Cardiac muscle cell (in vitro differentiated cells and primary cell): ENCODE results near the gene GRIP1. TPM values are rescaled to one million over a fixed set of nuclear protein-coding genes. Genes with fewer than 3 reads are reported as not detected.

Source experiments
- DNase-seq, 2 donors: peaks; one replicate each; pipeline versions ENCODE4 v3.0.0 to v3.0.0-alpha.2; 2010 to 2017; ENCODE audit warnings: low read depth in 1 of 2, low spot score in 1 of 2
- H3K27ac ChIP-seq: fragments of 200-600 bp; sonication (generic); 2 replicates; pipeline ENCODE4 v1.5.1; 2016
- H3K27me3 ChIP-seq: fragments of 200-600 bp; sonication (generic); 2 replicates; pipeline ENCODE4 v1.6.0; 2016; ENCODE audit warnings: control low read depth
- H3K36me3 ChIP-seq: fragments of 200-600 bp; sonication (generic); 2 replicates; pipeline ENCODE4 v1.5.1; 2016; ENCODE audit warnings: control low read depth
- H3K4me1 ChIP-seq: fragments of 200-600 bp; sonication (generic); 2 replicates; pipeline ENCODE4 v1.8.1; 2017; ENCODE audit warnings: low read depth, mild to moderate bottlenecking, mixed run types
- H3K4me3 ChIP-seq: fragments of 200-600 bp; sonication (generic); 2 replicates; pipeline ENCODE4 v1.5.1; 2016; ENCODE audit warnings: mild to moderate bottlenecking
- H3K9me3 ChIP-seq: fragments of 200-600 bp; sonication (generic); 2 replicates; pipeline ENCODE4 v1.5.1; 2017; ENCODE audit warnings: low read depth, mild to moderate bottlenecking, control low read depth
- CTCF ChIP-seq: IDR thresholded peaks from 2 replicates; pipeline ENCODE4 v1.5.1; 2012; ENCODE audit warnings: low read depth, mild to moderate bottlenecking, low read length
- polyA plus RNA-seq: library from polyadenylated mRNA; unstranded; fragments of >200 nt; fragmentation: Nextera tagmentation; extraction: Ambion mirVana; gene quantifications from 2 replicates; pipeline ENCODE4 v1.2.1, GENCODE V29; 2016
- total RNA-seq: library from RNA; depleted of rRNA; stranded (reverse); fragments of >200 nt; gene quantifications from 2 replicates; pipeline ENCODE4 v1.2.3, GENCODE V29; 2016

The GRIP1 gene
- total and polyA plus RNA-seq, 2 experiments from 2014 or later = 2.6 to 5.2 TPM

GRCh38 chr12:66379616-66380015, 299.3 kb downstream of the GRIP1 start:
- Histone ChIP-seq H3K4me3 (no peak overlapping the region), H3K27me3 (no peaks in the 10 kb centered on the region), H3K9me3 (no peaks in the 10 kb centered on the region), H3K27ac (no peak overlapping the region), H3K36me3 (no peaks in the 10 kb centered on the region), H3K4me1 (no peaks in the 10 kb centered on the region)
- TF ChIP-seq CTCF = no peak
- no peak for DNase-seq

GRCh38 chr12:66375560-66375959, 303.3 kb downstream of the GRIP1 start:
- no peaks in the 10 kb centered on the region for H3K27me3 ChIP-seq
- H3K4me1 ChIP-seq = no peaks in the 10 kb centered on the region
- H3K4me3 ChIP-seq = no peak overlapping the region
- no peak for TF ChIP-seq CTCF
- no peak for DNase-seq
- no peaks in the 10 kb centered on the region for H3K9me3 ChIP-seq
- no peak overlapping the region for H3K27ac ChIP-seq
- no peaks in the 10 kb centered on the region for H3K36me3 ChIP-seq

GRCh38 chr12:66371982-66372381, 306.9 kb downstream of the GRIP1 start:
- H3K27ac ChIP-seq = no peak overlapping the region
- no peaks in the 10 kb centered on the region for H3K27me3 ChIP-seq
- no peak overlapping the region for H3K4me3 ChIP-seq
- no peak for DNase-seq
- H3K36me3 ChIP-seq = no peaks in the 10 kb centered on the region
- H3K4me1 ChIP-seq = no peaks in the 10 kb centered on the region
- no peak for TF ChIP-seq CTCF
- H3K9me3 ChIP-seq = no peaks in the 10 kb centered on the region

DNA sequence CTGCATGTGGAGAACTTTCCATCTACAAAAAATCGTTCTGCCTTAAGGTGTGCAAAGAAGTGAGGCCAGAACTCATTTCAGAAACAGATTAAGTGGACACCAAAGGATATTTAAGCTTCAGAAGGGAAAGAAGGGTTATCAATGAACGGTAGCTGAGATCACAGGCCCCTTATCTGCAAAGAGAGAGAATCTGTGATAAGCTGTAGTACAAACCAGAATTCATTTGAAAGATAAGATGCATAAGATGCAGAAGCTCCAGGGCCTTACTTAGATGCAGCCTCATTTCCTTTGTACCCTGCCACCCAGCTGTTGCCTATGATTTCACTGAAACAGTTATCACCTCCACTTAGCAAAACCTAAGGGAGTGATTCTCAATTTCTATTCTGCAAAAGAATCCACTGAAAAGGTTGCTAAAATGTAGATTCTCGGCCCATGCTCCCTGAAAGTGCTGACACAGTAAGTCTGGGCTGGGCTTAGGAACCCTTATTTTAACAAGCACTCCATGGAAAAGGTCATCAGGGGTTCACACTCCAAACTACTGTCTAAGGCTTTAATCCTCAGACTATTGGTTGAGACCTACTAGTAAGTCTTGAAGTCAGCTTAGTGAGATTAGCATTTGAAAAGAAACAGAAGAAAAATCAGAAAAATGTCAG, 311.7 kb downstream of the GRIP1 start:
- no peak for TF ChIP-seq CTCF
- H3K4me3 ChIP-seq = no peak overlapping the region
- no peaks in the 10 kb centered on the region for H3K4me1 ChIP-seq
- H3K36me3 ChIP-seq = no peaks in the 10 kb centered on the region
- H3K27ac ChIP-seq = no peak overlapping the region
- DNase-seq = no peak
- no peaks in the 10 kb centered on the region for H3K27me3 ChIP-seq
- no peaks in the 10 kb centered on the region for H3K9me3 ChIP-seq

GRCh38 chr12:66365718-66366490, 313.0 kb downstream of the GRIP1 start:
- no peak overlapping the region for H3K4me3 ChIP-seq
- TF ChIP-seq CTCF = no peak
- no peaks in the 10 kb centered on the region for H3K9me3 ChIP-seq
- peak in 1 of 2 donors; percentile 61 for DNase-seq
- no peak overlapping the region for H3K27ac ChIP-seq
- no peaks in the 10 kb centered on the region for H3K27me3 ChIP-seq
- no peaks in the 10 kb centered on the region for H3K36me3 ChIP-seq
- H3K4me1 ChIP-seq = no peaks in the 10 kb centered on the region
